Stimulated activated CD8-positive, alpha-beta memory T cell treated with anti-CD3 and anti-CD28 coated beads, Interleukin-12 subunit alpha, Interleukin-12 subunit beta, amount 100 ng/mL, for 1 hour (primary cell): ENCODE measurements around the gene BUB1.
"Not testable (repeated sequence)": the region's sequence is repeated elsewhere in the genome, so short reads cannot be mapped to it uniquely, and the experiment has no call there.

Experiments used
- DNase-seq: peaks from one replicate; pipeline ENCODE4 v3.0.0-alpha.2; 2020; ENCODE audit warnings: low read depth

Gene BUB1

GRCh38 chr2:110591973-110592372, 85.9 kb downstream of the BUB1 start:
- not testable (repeated sequence) for DNase-seq

- DNase-seq, result not testable (repeated sequence)
These were observed 88.1 kb downstream of the BUB1 start for GRCh38 chr2:110589677-110590330.

- not testable (repeated sequence) for DNase-seq
These were observed 89.3 kb downstream of the BUB1 start for GRCh38 chr2:110588520-110588919.
